Fibroblast of lung (primary cell): ENCODE measurements around the gene MS4A10. TPM values are rescaled to one million over a fixed set of nuclear protein-coding genes. Genes with fewer than 3 reads are reported as not detected.

Experiments used
- DNase-seq, 2 donors: peaks; one replicate each; pipeline versions ENCODE4 v3.0.0 to v3.0.0-alpha.2; 2010; ENCODE audit warnings: low read depth in 2 of 2
- H2AFZ ChIP-seq: 2 replicates; pipeline ENCODE4 v1.5.1; 2012; ENCODE audit warnings: low read length, control low read depth, inconsistent platforms
- H3K27ac ChIP-seq: 2 replicates; pipeline ENCODE4 v1.5.1; 2011; ENCODE audit warnings: low read length, control low read depth; ENCODE audit not compliant: insufficient read depth
- H3K27me3 ChIP-seq: 2 replicates; pipeline ENCODE4 v1.5.1; 2011; ENCODE audit warnings: mild to moderate bottlenecking, low read length; ENCODE audit not compliant: control insufficient read depth, insufficient read depth
- H3K36me3 ChIP-seq: 2 replicates; pipeline ENCODE4 v1.5.1; 2011; ENCODE audit warnings: low read length; ENCODE audit not compliant: control insufficient read depth, insufficient read depth
- H3K4me1 ChIP-seq: 2 replicates; pipeline ENCODE4 v1.5.1; 2011; ENCODE audit warnings: low read length; ENCODE audit not compliant: control insufficient read depth, insufficient read depth; ENCODE audit errors: extremely low read depth
- H3K4me2 ChIP-seq: 2 replicates; pipeline ENCODE4 v1.5.1; 2011; ENCODE audit warnings: low read length, control low read depth; ENCODE audit not compliant: insufficient read depth; ENCODE audit errors: extremely low read depth
- H3K4me3 ChIP-seq, 4 experiments: fragments of 200-600 bp in 1 of 4; sonication (generic) in 1 of 4; replicated peaks in 1 of 4; 2 replicates each; pipeline ENCODE4 v1.5.1; 2011 to 2016; ENCODE audit warnings: low read length in 4 of 4, low read depth in 3 of 4, mild to moderate bottlenecking in 3 of 4, control low read depth in 2 of 4, inconsistent platforms in 1 of 4, mixed read lengths in 1 of 4; ENCODE audit not compliant: insufficient read depth in 1 of 4; ENCODE audit errors: control extremely low read depth in 1 of 4
- H3K79me2 ChIP-seq: 2 replicates; pipeline ENCODE4 v1.5.1; 2012; ENCODE audit warnings: mild to moderate bottlenecking, low read length, inconsistent platforms; ENCODE audit not compliant: control insufficient read depth, insufficient read depth
- H3K9ac ChIP-seq: 2 replicates; pipeline ENCODE4 v1.5.1; 2011; ENCODE audit warnings: mild to moderate bottlenecking, low read length, control low read depth; ENCODE audit not compliant: insufficient read depth
- H3K9me3 ChIP-seq: 2 replicates; pipeline ENCODE4 v1.5.1; 2012; ENCODE audit warnings: low read depth, low read length; ENCODE audit not compliant: control insufficient read depth, insufficient read depth
- H4K20me1 ChIP-seq: 2 replicates; pipeline ENCODE4 v1.5.1; 2011; ENCODE audit warnings: low read length; ENCODE audit not compliant: control insufficient read depth, insufficient read depth; ENCODE audit errors: extremely low read depth
- CTCF ChIP-seq, 2 donors: IDR thresholded peaks in 1 of 2; conservative IDR thresholded peaks in 1 of 2; 1 replicate in 1 of 2; 2 replicates in 1 of 2; pipeline ENCODE4 v1.5.1; 2011 to 2012; ENCODE audit warnings: low read length in 2 of 2, control low read depth in 1 of 2, inconsistent platforms in 1 of 2, low read depth in 1 of 2, mild to moderate bottlenecking in 1 of 2
- EZH2 ChIP-seq: IDR thresholded peaks from 2 replicates; pipeline ENCODE4 v1.5.1; 2012; ENCODE audit warnings: low read length, control low read depth, mild to moderate bottlenecking; ENCODE audit errors: missing control alignments
- polyA plus RNA-seq, 2 donors: library from polyadenylated mRNA; depleted of rRNA in 1 of 2; stranded (reverse) in 1 of 2; unstranded in 1 of 2; fragments of >200 nt; gene quantifications; 2 replicates each; pipeline ENCODE4 v1.2.1, GENCODE V29; 2011 to 2012; ENCODE audit warnings: missing spikeins in 1 of 2
- total RNA-seq: library from RNA; depleted of rRNA; stranded (reverse); fragments of >200 nt; gene quantifications from 2 replicates; pipeline ENCODE4 v1.2.1, GENCODE V29; 2014

The MS4A10 gene
- total and polyA plus RNA-seq, 2 donors (not counting 1 experiment from before 2014, with no cell fraction given) = not detected

- Histone ChIP-seq H3K79me2 (no peaks in the 10 kb centered on the region), H3K27ac (no peak overlapping the region), H4K20me1 (no peaks in the 10 kb centered on the region), H3K4me1 (no peaks in the 10 kb centered on the region), H3K36me3 (no peaks in the 10 kb centered on the region), H3K4me2 (no peak overlapping the region), H3K9ac (no peak overlapping the region), H2AFZ (no peak overlapping the region), H3K4me3 (no peak overlapping the region), H3K9me3 (no peaks in the 10 kb centered on the region), H3K27me3 (peaks cover 5% of the 10 kb centered on the region)
- DNase-seq = no peak
- TF ChIP-seq CTCF (conservative IDR thresholded peaks at IDR 0.05 in 1 of 2, IDR thresholded peaks at IDR 0.05 in 1 of 2; ENCODE audit: low read depth in 1 of 2, low read length in 2 of 2) (no peak), EZH2 (no peak)
These were observed 7.4 kb downstream of the MS4A10 start for GRCh38 chr11:60792521-60792920.

- no peak overlapping the region for H3K27ac ChIP-seq
- H3K4me3 ChIP-seq = no peak overlapping the region
- no peaks in the 10 kb centered on the region for H3K9me3 ChIP-seq
- H4K20me1 ChIP-seq = no peaks in the 10 kb centered on the region
- H3K4me2 ChIP-seq = no peak overlapping the region
- H2AFZ ChIP-seq = no peak overlapping the region
- TF ChIP-seq CTCF (conservative IDR thresholded peaks at IDR 0.05 in 1 of 2, IDR thresholded peaks at IDR 0.05 in 1 of 2; ENCODE audit: low read depth in 1 of 2, low read length in 2 of 2) (no peak), EZH2 (no peak)
- no peaks in the 10 kb centered on the region for H3K36me3 ChIP-seq
- H3K4me1 ChIP-seq = no peaks in the 10 kb centered on the region
- H3K9ac ChIP-seq = no peak overlapping the region
- no peak for DNase-seq
- no peaks in the 10 kb centered on the region for H3K79me2 ChIP-seq
- peaks cover 6% of the 10 kb centered on the region for H3K27me3 ChIP-seq
These were observed 10.2 kb downstream of the MS4A10 start for GRCh38 chr11:60795291-60795690.

- Histone ChIP-seq H2AFZ (no peak overlapping the region), H3K79me2 (no peaks in the 10 kb centered on the region), H3K27ac (no peak overlapping the region), H3K27me3 (peaks cover 11% of the 10 kb centered on the region), H3K4me3 (no peak overlapping the region), H3K9me3 (no peaks in the 10 kb centered on the region), H3K9ac (no peak overlapping the region), H3K4me1 (no peaks in the 10 kb centered on the region), H3K36me3 (no peaks in the 10 kb centered on the region), H3K4me2 (no peak overlapping the region), H4K20me1 (no peaks in the 10 kb centered on the region)
- no peak for TF ChIP-seq EZH2
- no peak for DNase-seq
These were observed 12.9 kb downstream of the MS4A10 start for GRCh38 chr11:60797846-60798630.
